Measurements from ENCODE around the gene SLC1A7.

GRCh38 chr1:53050310-53050709 lies 92.1 kb downstream of the SLC1A7 start:
- TF ChIP-seq, protein P1, sequence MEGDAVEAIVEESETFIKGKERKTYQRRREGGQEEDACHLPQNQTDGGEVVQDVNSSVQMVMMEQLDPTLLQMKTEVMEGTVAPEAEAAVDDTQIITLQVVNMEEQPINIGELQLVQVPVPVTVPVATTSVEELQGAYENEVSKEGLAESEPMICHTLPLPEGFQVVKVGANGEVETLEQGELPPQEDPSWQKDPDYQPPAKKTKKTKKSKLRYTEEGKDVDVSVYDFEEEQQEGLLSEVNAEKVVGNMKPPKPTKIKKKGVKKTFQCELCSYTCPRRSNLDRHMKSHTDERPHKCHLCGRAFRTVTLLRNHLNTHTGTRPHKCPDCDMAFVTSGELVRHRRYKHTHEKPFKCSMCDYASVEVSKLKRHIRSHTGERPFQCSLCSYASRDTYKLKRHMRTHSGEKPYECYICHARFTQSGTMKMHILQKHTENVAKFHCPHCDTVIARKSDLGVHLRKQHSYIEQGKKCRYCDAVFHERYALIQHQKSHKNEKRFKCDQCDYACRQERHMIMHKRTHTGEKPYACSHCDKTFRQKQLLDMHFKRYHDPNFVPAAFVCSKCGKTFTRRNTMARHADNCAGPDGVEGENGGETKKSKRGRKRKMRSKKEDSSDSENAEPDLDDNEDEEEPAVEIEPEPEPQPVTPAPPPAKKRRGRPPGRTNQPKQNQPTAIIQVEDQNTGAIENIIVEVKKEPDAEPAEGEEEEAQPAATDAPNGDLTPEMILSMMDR (IDR thresholded peaks at IDR 0.05) = no peak
- TF ChIP-seq POLR2A (IDR thresholded peaks at IDR 0.05) = no peak

Measured in Peyer's patch (tissue), 4 donors.